OCI-LY3 (cell line): ENCODE results near the gene TAF5.
"Not testable (repeated sequence)": the region's sequence is repeated elsewhere in the genome, so short reads cannot be mapped to it uniquely, and the experiment has no call there.

Experiments
- H2AFZ ChIP-seq: fragments of 200-600, 300-600 bp; shearing (Covaris generic); 2 replicates; pipeline ENCODE4 v1.6.0; 2014; ENCODE audit warnings: antibody characterized with exemption, low read depth, low read length
- H3K27ac ChIP-seq: fragments of 200-600, 300-600 bp; sonication (generic); 2 replicates; pipeline ENCODE4 v1.5.1; 2014; ENCODE audit warnings: mild to moderate bottlenecking, low read length, moderate library complexity, mixed read lengths
- H3K27me3 ChIP-seq: fragments of 200-600, 300-600 bp; sonication (generic); 2 replicates; pipeline ENCODE4 v1.6.1; 2014; ENCODE audit warnings: low read depth, low read length, mixed read lengths
- H3K36me3 ChIP-seq: fragments of 200-600, 300-600 bp; sonication (generic); replicated peaks from 2 replicates; pipeline ENCODE3; 2014; ENCODE audit warnings: low read depth, low read length, mixed read lengths
- H3K4me1 ChIP-seq: fragments of 300-600, 200-600 bp; sonication (generic); 2 replicates; pipeline ENCODE4 v1.6.1; 2014; ENCODE audit warnings: low read length, mixed read lengths
- H3K4me2 ChIP-seq: fragments of 200-600, 300-600 bp; sonication (generic); 2 replicates; pipeline ENCODE4 v1.6.1; 2014; ENCODE audit warnings: low read length, mixed read lengths
- H3K4me3 ChIP-seq: fragments of 300-600, 200-600 bp; sonication (generic); 2 replicates; pipeline ENCODE4 v1.5.1; 2014; ENCODE audit warnings: antibody characterized with exemption, mild to moderate bottlenecking, low read length, moderate library complexity
- H3K79me2 ChIP-seq: fragments of 300-600, 200-600 bp; shearing (Covaris generic); 2 replicates; pipeline ENCODE4 v1.6.1; 2014; ENCODE audit warnings: mild to moderate bottlenecking, low read length, mixed read lengths
- H3K9ac ChIP-seq: fragments of 300-600, 200-600 bp; shearing (Covaris generic); 2 replicates; pipeline ENCODE4 v1.6.0; 2014; ENCODE audit warnings: mild to moderate bottlenecking, low read length, moderate library complexity
- H3K9me3 ChIP-seq: fragments of 200-600, 300-600 bp; shearing (Covaris generic); 2 replicates; pipeline ENCODE4 v1.6.1; 2014; ENCODE audit warnings: low read length, mixed read lengths; ENCODE audit not compliant: insufficient read depth
- H4K20me1 ChIP-seq: fragments of 200-600, 300-600 bp; sonication (generic); 2 replicates; pipeline ENCODE4 v1.6.1; 2016; ENCODE audit warnings: low read length, mixed read lengths; ENCODE audit not compliant: insufficient read depth
- EZH2phosphoT487 ChIP-seq: fragments of 200-600 bp; shearing (Covaris generic); IDR thresholded peaks from 2 replicates; pipeline ENCODE4 v1.6.1; 2018; ENCODE audit warnings: antibody characterized with exemption, mixed run types, low read depth
- TF ChIP-seq, protein P1 (sequence below): fragments of 200-600, 300-600 bp; sonication (generic); IDR thresholded peaks from 2 replicates; pipeline ENCODE4 v1.5.1; 2014; ENCODE audit warnings: antibody characterized with exemption, low read length, low read depth

The TAF5 gene

DNA sequence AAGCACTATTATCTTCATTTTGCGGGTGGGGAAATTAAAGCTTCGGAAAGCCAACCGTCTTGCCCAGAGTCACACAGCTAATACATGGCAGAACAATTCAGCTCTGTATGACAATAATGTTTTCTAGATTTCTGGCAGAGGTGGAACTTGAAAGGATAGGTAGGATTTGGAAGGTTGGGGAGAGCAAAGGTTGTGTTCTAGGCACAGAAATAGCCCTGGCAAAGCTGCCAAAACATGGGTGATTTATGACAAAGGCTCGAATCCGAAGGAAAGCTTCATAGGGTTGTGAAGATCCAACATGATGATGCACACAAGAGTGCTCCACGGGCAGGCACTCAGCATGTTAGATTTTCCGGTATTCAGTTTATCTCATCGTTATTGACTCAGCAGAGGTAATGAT is 47.8 kb downstream of the TAF5 start:
- Histone ChIP-seq H4K20me1 (no peaks in the 10 kb centered on the region), H3K27me3 (no peaks in the 10 kb centered on the region), H3K27ac (no peak overlapping the region), H3K79me2 (no peaks in the 10 kb centered on the region), H3K9ac (no peak overlapping the region), H3K4me2 (no peak overlapping the region), H3K4me1 (no peaks in the 10 kb centered on the region), H3K36me3 (peaks cover 39% of the 10 kb centered on the region), H2AFZ (no peak overlapping the region), H3K9me3 (no peaks in the 10 kb centered on the region), H3K4me3 (no peak overlapping the region)
- TF ChIP-seq, protein P1, sequence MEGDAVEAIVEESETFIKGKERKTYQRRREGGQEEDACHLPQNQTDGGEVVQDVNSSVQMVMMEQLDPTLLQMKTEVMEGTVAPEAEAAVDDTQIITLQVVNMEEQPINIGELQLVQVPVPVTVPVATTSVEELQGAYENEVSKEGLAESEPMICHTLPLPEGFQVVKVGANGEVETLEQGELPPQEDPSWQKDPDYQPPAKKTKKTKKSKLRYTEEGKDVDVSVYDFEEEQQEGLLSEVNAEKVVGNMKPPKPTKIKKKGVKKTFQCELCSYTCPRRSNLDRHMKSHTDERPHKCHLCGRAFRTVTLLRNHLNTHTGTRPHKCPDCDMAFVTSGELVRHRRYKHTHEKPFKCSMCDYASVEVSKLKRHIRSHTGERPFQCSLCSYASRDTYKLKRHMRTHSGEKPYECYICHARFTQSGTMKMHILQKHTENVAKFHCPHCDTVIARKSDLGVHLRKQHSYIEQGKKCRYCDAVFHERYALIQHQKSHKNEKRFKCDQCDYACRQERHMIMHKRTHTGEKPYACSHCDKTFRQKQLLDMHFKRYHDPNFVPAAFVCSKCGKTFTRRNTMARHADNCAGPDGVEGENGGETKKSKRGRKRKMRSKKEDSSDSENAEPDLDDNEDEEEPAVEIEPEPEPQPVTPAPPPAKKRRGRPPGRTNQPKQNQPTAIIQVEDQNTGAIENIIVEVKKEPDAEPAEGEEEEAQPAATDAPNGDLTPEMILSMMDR = no peak
- TF ChIP-seq EZH2phosphoT487 = no peak

DNA sequence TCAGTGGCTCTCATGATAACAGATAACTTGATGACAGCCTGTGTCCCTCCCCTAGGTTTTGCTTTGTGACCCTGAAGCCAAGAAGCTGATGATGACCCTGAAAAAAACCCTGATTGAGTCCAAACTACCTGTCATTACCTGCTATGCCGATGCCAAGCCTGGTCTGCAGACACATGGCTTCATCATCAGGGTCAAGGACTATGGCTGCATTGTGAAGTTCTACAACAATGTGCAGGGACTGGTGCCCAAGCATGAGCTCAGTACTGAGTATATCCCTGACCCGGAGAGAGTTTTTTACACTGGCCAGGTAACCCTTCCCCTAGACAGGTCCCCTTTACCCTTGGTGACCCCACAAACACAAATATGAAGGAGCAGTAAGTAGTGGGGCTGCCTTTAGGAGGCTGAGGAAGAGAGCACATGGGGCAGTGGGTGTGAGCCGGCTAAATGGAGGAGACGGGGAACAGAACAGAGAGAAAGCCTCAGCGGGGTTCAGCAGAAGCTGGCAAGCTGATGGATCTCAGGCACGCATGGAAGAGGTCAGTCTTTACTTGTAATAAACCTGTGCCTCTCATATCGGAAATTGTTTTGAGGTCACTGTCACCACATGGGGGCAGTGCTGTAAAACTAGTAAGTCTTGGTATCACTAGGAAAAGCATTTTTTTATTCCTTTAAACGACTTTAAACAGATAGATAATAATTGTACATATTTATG is 48.8 kb downstream of the TAF5 start:
- Histone ChIP-seq H3K27me3 (no peaks in the 10 kb centered on the region), H3K79me2 (no peaks in the 10 kb centered on the region), H3K9ac (no peak overlapping the region), H3K36me3 (peaks cover 41% of the 10 kb centered on the region), H2AFZ (no peak overlapping the region), H3K27ac (no peak overlapping the region), H3K9me3 (no peaks in the 10 kb centered on the region), H3K4me1 (no peaks in the 10 kb centered on the region), H3K4me3 (no peak overlapping the region), H4K20me1 (no peaks in the 10 kb centered on the region), H3K4me2 (no peak overlapping the region)
- TF ChIP-seq, protein P1 = peak; percentile 58
- TF ChIP-seq EZH2phosphoT487 = no peak

DNA sequence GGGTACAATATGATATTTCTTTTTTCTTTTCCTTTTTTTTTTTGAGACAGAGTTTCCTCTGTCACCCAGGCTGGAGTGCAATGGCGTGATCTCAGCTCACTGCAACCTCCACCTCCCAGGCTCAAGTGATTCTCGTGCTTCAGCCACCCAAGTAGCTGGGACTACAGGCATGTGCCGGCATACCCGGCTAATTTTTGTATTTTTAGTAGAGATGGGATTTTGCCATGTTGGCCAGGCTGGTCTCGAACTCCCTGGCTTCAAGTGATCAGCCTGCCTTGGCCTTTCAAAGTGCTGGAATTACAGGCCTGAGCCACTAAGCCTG is 49.3 kb downstream of the TAF5 start:
- H3K79me2 ChIP-seq, H3K27me3 ChIP-seq, H3K9me3 ChIP-seq, H3K4me3 ChIP-seq, H4K20me1 ChIP-seq, H3K27ac ChIP-seq, H3K9ac ChIP-seq, H2AFZ ChIP-seq, H3K4me1 ChIP-seq, H3K4me2 ChIP-seq: not testable (repeated sequence)
- H3K36me3 ChIP-seq = peaks cover 41% of the 10 kb centered on the region

DNA sequence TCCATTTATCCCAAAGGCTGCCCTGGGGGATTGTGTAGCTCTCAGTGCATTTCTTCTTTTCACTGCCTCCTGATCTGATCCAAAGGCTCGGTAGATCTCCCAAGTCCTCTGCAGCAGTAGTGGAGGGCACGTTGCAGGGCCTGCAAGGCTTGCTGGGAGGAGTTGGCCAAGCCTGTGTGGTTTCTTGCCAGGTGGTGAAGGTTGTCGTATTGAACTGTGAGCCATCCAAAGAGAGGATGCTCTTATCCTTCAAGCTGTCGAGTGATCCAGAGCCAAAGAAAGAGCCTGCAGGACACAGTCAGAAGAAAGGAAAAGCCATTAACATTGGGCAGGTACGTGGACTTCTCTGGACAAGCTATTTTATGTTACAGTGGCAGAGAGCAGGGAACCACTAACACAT is 49.8 kb downstream of the TAF5 start:
- no peak overlapping the region for H3K9ac ChIP-seq
- peaks cover 41% of the 10 kb centered on the region for H3K36me3 ChIP-seq
- no peaks in the 10 kb centered on the region for H3K4me1 ChIP-seq
- H3K9me3 ChIP-seq = no peaks in the 10 kb centered on the region
- no peaks in the 10 kb centered on the region for H3K79me2 ChIP-seq
- TF ChIP-seq, protein P1 = no peak
- TF ChIP-seq EZH2phosphoT487 = no peak
- H3K27me3 ChIP-seq = no peaks in the 10 kb centered on the region
- no peak overlapping the region for H3K4me2 ChIP-seq
- no peak overlapping the region for H2AFZ ChIP-seq
- H4K20me1 ChIP-seq = no peaks in the 10 kb centered on the region
- H3K4me3 ChIP-seq = no peak overlapping the region
- no peak overlapping the region for H3K27ac ChIP-seq
